ENCODE data around the gene FAM3B.

The FAM3B gene

GRCh38 chr21:41328660-41329607, 12.3 kb downstream of the FAM3B start:
- no peak overlapping the region for H3K4me3 ChIP-seq (ENCODE audit: low read depth, low read length)
- H3K27me3 ChIP-seq = no peaks in the 10 kb centered on the region
- no peaks in the 10 kb centered on the region for H3K36me3 ChIP-seq
- TF ChIP-seq, protein P1, sequence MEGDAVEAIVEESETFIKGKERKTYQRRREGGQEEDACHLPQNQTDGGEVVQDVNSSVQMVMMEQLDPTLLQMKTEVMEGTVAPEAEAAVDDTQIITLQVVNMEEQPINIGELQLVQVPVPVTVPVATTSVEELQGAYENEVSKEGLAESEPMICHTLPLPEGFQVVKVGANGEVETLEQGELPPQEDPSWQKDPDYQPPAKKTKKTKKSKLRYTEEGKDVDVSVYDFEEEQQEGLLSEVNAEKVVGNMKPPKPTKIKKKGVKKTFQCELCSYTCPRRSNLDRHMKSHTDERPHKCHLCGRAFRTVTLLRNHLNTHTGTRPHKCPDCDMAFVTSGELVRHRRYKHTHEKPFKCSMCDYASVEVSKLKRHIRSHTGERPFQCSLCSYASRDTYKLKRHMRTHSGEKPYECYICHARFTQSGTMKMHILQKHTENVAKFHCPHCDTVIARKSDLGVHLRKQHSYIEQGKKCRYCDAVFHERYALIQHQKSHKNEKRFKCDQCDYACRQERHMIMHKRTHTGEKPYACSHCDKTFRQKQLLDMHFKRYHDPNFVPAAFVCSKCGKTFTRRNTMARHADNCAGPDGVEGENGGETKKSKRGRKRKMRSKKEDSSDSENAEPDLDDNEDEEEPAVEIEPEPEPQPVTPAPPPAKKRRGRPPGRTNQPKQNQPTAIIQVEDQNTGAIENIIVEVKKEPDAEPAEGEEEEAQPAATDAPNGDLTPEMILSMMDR (IDR thresholded peaks at IDR 0.05; ENCODE audit: low read depth, low read length) = no peak
- H3K4me1 ChIP-seq = no peaks in the 10 kb centered on the region
- DNase-seq = no peak
- no peaks in the 10 kb centered on the region for H3K9me3 ChIP-seq

GRCh38 chr21:41333752-41334151, 17.2 kb downstream of the FAM3B start:
- Histone ChIP-seq H3K36me3 (no peaks in the 10 kb centered on the region), H3K4me3 (ENCODE audit: low read depth, low read length) (no peak overlapping the region), H3K4me1 (no peaks in the 10 kb centered on the region), H3K9me3 (no peaks in the 10 kb centered on the region), H3K27me3 (no peaks in the 10 kb centered on the region)
- DNase-seq = no peak
- TF ChIP-seq, protein P1 (IDR thresholded peaks at IDR 0.05; ENCODE audit: low read depth, low read length) = no peak

DNA sequence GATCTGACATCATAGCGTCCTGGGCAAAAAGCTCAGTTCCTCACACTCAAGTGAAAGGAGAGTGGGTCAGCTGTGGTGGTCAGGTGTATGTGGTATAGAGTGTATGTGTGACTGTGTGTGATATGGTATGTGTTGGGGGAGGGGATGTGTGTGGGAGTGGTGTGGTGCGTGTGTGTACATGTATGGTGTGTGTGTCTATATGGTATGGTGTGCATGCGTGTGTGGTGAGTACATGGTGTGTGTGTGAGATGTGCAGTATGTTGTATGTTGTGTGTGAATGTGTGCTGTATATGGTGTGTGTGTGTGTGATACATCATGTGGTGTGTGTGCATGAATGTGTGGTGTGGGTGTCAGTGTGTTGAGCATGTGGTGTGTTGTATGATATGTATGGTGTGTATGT, 20.9 kb downstream of the FAM3B start:
- Histone ChIP-seq H3K9me3 (no peaks in the 10 kb centered on the region), H3K36me3 (no peaks in the 10 kb centered on the region), H3K4me3 (ENCODE audit: low read depth, low read length) (no peak overlapping the region), H3K4me1 (no peaks in the 10 kb centered on the region), H3K27me3 (no peaks in the 10 kb centered on the region)
- no peak for DNase-seq
- TF ChIP-seq, protein P1 (IDR thresholded peaks at IDR 0.05; ENCODE audit: low read depth, low read length) = no peak

DNA sequence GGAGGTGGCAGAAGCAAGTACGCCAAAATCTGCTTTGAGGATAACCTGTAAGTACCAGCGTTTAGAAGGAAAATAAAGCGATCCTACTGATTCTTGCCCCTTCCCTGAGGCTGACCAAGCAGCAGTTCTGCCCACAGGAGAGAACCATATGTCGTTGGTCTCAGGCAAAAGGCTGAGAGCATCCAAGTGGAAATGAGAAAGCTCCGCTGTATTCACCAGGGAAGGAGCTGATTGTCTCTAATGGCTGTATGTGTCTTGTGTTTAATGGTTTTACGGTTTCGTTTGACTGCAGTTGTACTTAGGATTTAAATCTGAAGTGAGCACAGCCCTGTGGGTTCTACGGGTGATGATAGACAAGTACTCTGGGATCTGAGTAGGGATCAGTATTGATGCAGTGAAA, 21.9 kb downstream of the FAM3B start:
- no peaks in the 10 kb centered on the region for H3K36me3 ChIP-seq
- TF ChIP-seq, protein P1 (IDR thresholded peaks at IDR 0.05; ENCODE audit: low read depth, low read length) = no peak
- no peaks in the 10 kb centered on the region for H3K27me3 ChIP-seq
- no peaks in the 10 kb centered on the region for H3K9me3 ChIP-seq
- no peak overlapping the region for H3K4me3 ChIP-seq (ENCODE audit: low read depth, low read length)
- no peaks in the 10 kb centered on the region for H3K4me1 ChIP-seq
- DNase-seq = no peak

DNA sequence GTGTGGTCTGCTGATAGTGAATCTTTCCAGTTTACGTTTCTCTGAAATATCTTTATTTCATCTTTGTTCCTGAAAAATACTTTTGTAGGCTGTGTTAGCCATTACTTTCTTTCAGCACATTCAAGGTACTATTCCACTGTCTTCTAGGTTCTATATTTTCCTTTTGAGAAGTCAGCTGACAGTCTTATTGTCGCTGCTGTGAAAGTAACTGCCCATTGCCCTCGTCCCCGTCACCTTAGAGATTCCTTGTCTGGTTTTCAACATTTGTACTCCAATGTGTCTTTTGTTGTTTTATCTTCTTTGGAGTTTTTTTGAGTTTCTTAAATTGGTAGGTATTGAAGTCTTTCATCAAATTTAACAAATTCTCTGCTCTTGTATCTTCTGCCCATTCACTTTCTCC, 25.4 kb downstream of the FAM3B start:
- no peaks in the 10 kb centered on the region for H3K27me3 ChIP-seq
- no peaks in the 10 kb centered on the region for H3K4me1 ChIP-seq
- TF ChIP-seq, protein P1 (IDR thresholded peaks at IDR 0.05; ENCODE audit: low read depth, low read length) = no peak
- H3K4me3 ChIP-seq (ENCODE audit: low read depth, low read length) = no peak overlapping the region
- H3K36me3 ChIP-seq = no peaks in the 10 kb centered on the region
- no peaks in the 10 kb centered on the region for H3K9me3 ChIP-seq
- no peak for DNase-seq

GRCh38 chr21:41344146-41344545, 27.5 kb downstream of the FAM3B start:
- no peaks in the 10 kb centered on the region for H3K36me3 ChIP-seq
- TF ChIP-seq, protein P1 (IDR thresholded peaks at IDR 0.05; ENCODE audit: low read depth, low read length) = no peak
- no peaks in the 10 kb centered on the region for H3K4me1 ChIP-seq
- DNase-seq = no peak
- no peaks in the 10 kb centered on the region for H3K27me3 ChIP-seq
- no peaks in the 10 kb centered on the region; the same call in 1 of the 2 replicates for H3K9me3 ChIP-seq
- no peak overlapping the region for H3K4me3 ChIP-seq (ENCODE audit: low read depth, low read length)
